IMR-90 (cell line): Measurements from ENCODE around the gene SYT8. TPM values are rescaled to one million over a fixed set of nuclear protein-coding genes. Genes with fewer than 3 reads are reported as not detected.

Source experiments
- ATAC-seq: fragments of 200-7000 bp; cut with Tn5 transposase; 2 replicates; pipeline ENCODE4 v1.9.1; 2020; ENCODE audit warnings: low read depth, mild to moderate bottlenecking, moderate library complexity
- BruUV-seq: library from RNA; stranded (reverse); fragments of 400-500 nt; replicated peaks from 2 replicates; lab custom pipeline; 2021; lab: Mats Ljungman, UMichigan
- CTCF ChIA-PET: fragments of 300-600 bp; formaldehyde crosslinking; extraction: SDS; loops from one replicate; lab custom pipeline; 2021; ENCODE audit warnings: antibody characterized with exemption; lab: Yijun Ruan, JAX
- POLR2A ChIA-PET: fragments of 300-600 bp; sonication (Branson Sonifier 250); formaldehyde crosslinking; loops from one replicate; lab custom pipeline; 2022; ENCODE audit warnings: antibody characterized with exemption; ENCODE audit not compliant: unreplicated experiment; lab: Charles Lee
- DNase-seq: peaks from one replicate; pipeline ENCODE4 v3.0.0; 2013
- H2AFZ ChIP-seq: replicated peaks from 2 replicates; pipeline ENCODE3; 2013; ENCODE audit warnings: low read length, mild to moderate bottlenecking; ENCODE audit not compliant: poor library complexity
- H2AK5ac ChIP-seq: 2 replicates; pipeline ENCODE4 v1.6.1; 2013; ENCODE audit warnings: low read depth, low read length, inconsistent platforms
- H2AK9ac ChIP-seq: replicated peaks from 2 replicates; pipeline ENCODE3; 2013; ENCODE audit warnings: mild to moderate bottlenecking, low read depth, low read length, moderate library complexity; ENCODE audit not compliant: poor library complexity
- H2BK120ac ChIP-seq: 2 replicates; pipeline ENCODE4 v1.6.1; 2013; ENCODE audit warnings: low read depth, low read length, inconsistent platforms
- H2BK15ac ChIP-seq: 3 replicates; pipeline ENCODE4 v1.6.1; 2013; ENCODE audit warnings: low read depth, low read length, inconsistent platforms
- H2BK20ac ChIP-seq: 2 replicates; pipeline ENCODE4 v1.6.1; 2013; ENCODE audit warnings: low read depth, mild to moderate bottlenecking, inconsistent platforms, low read length, moderate library complexity
- H2BK5ac ChIP-seq: 2 replicates; pipeline ENCODE4 v1.6.1; 2013; ENCODE audit warnings: mild to moderate bottlenecking, low read depth, low read length, inconsistent platforms; ENCODE audit not compliant: poor library complexity, severe bottlenecking
- H3K14ac ChIP-seq: replicated peaks from 2 replicates; pipeline ENCODE4 v1.6.1; 2013; ENCODE audit warnings: low read depth, low read length, inconsistent platforms
- H3K18ac ChIP-seq: 2 replicates; pipeline ENCODE4 v1.6.1; 2013; ENCODE audit warnings: low read depth, low read length, control low read depth
- H3K23ac ChIP-seq: 2 replicates; pipeline ENCODE4 v1.6.1; 2013; ENCODE audit warnings: low read depth, low read length, inconsistent platforms
- H3K27ac ChIP-seq: 2 replicates; pipeline ENCODE4 v1.5.1; 2013; ENCODE audit warnings: mild to moderate bottlenecking, control low read depth, low read length; ENCODE audit not compliant: insufficient read depth
- H3K27me3 ChIP-seq: 2 replicates; pipeline ENCODE4 v1.6.1; 2013; ENCODE audit warnings: low read length; ENCODE audit not compliant: control insufficient read depth, insufficient read depth
- H3K36me3 ChIP-seq: 2 replicates; pipeline ENCODE4 v1.6.1; 2013; ENCODE audit warnings: low read length, mixed read lengths; ENCODE audit not compliant: control insufficient read depth, insufficient read depth
- H3K4ac ChIP-seq: 2 replicates; pipeline ENCODE4 v1.6.1; 2013; ENCODE audit warnings: low read depth, low read length, inconsistent platforms
- H3K4me1 ChIP-seq: 2 replicates; pipeline ENCODE4 v1.6.1; 2013; ENCODE audit warnings: low read length, mixed read lengths; ENCODE audit not compliant: control insufficient read depth, insufficient read depth
- H3K4me2 ChIP-seq: 2 replicates; pipeline ENCODE4 v1.6.1; 2013; ENCODE audit warnings: low read depth, mild to moderate bottlenecking, control low read depth, low read length, moderate library complexity
- H3K4me3 ChIP-seq: 2 replicates; pipeline ENCODE4 v1.5.1; 2013; ENCODE audit warnings: low read depth, mild to moderate bottlenecking, control low read depth, low read length, moderate library complexity; ENCODE audit not compliant: insufficient read depth
- H3K56ac ChIP-seq: 2 replicates; pipeline ENCODE4 v1.6.1; 2013; ENCODE audit warnings: low read length, inconsistent platforms; ENCODE audit not compliant: insufficient read depth; ENCODE audit errors: extremely low read depth
- H3K79me1 ChIP-seq, 2 experiments: 2 replicates each; pipeline ENCODE4 v1.6.1; 2013; ENCODE audit warnings: low read length in 2 of 2, inconsistent platforms in 1 of 2, low read depth in 1 of 2
- H3K9ac ChIP-seq: 2 replicates; pipeline ENCODE4 v1.6.1; 2013; ENCODE audit warnings: low read depth, low read length, control low read depth
- H3K9me1 ChIP-seq: 2 replicates; pipeline ENCODE4 v1.6.1; 2013; ENCODE audit warnings: low read length, inconsistent platforms; ENCODE audit not compliant: insufficient read depth
- H3K9me3 ChIP-seq: 2 replicates; pipeline ENCODE4 v1.6.1; 2013; ENCODE audit warnings: low read length; ENCODE audit not compliant: control insufficient read depth, insufficient read depth
- H4K20me1 ChIP-seq: 2 replicates; pipeline ENCODE4 v1.6.1; 2013; ENCODE audit warnings: low read length, inconsistent platforms; ENCODE audit not compliant: insufficient read depth
- H4K5ac ChIP-seq: 2 replicates; pipeline ENCODE4 v1.6.1; 2013; ENCODE audit warnings: mild to moderate bottlenecking, low read depth, low read length, control low read depth
- H4K8ac ChIP-seq, 2 experiments: 2 replicates each; pipeline ENCODE4 v1.6.1; 2013; ENCODE audit warnings: low read depth in 2 of 2, low read length in 2 of 2, control low read depth in 1 of 2, inconsistent platforms in 1 of 2
- H4K91ac ChIP-seq: 2 replicates; pipeline ENCODE4 v1.6.1; 2013; ENCODE audit warnings: low read depth, low read length, inconsistent platforms; ENCODE audit not compliant: insufficient read depth
- BHLHE40 ChIP-seq: fragments of 150-350 bp; IDR thresholded peaks from 2 replicates; pipeline ENCODE4 v1.6.1; 2016; ENCODE audit warnings: mild to moderate bottlenecking, low read depth, low read length
- CEBPB ChIP-seq: IDR thresholded peaks from 2 replicates; pipeline ENCODE4 v1.6.1; 2012; ENCODE audit warnings: low read depth, low read length, improper control_type of control experiment
- CHD1 ChIP-seq: IDR thresholded peaks from 2 replicates; pipeline ENCODE4 v1.6.1; 2012; ENCODE audit warnings: low read depth, low read length, improper control_type of control experiment
- CTCF ChIP-seq: conservative IDR thresholded peaks from 2 replicates; pipeline ENCODE4 v1.5.1; 2012; ENCODE audit warnings: mild to moderate bottlenecking, low read depth, low read length, improper control_type of control experiment
- ELK1 ChIP-seq: fragments of 150-350 bp; IDR thresholded peaks from 2 replicates; pipeline ENCODE4 v1.6.1; 2016; ENCODE audit warnings: low read depth, mild to moderate bottlenecking, low read length, moderate library complexity, borderline replicate concordance
- FOS ChIP-seq: fragments of 150-350 bp; IDR thresholded peaks from 2 replicates; pipeline ENCODE4 v1.6.1; 2016; ENCODE audit warnings: low read depth, low read length
- MAFK ChIP-seq: IDR thresholded peaks from 2 replicates; pipeline ENCODE4 v1.6.1; 2012; ENCODE audit warnings: low read depth, low read length, improper control_type of control experiment
- MAZ ChIP-seq: IDR thresholded peaks from 2 replicates; pipeline ENCODE4 v1.6.1; 2012; ENCODE audit warnings: low read depth, mild to moderate bottlenecking, low read length, improper control_type of control experiment, moderate library complexity, borderline replicate concordance
- MXI1 ChIP-seq: IDR thresholded peaks from 2 replicates; pipeline ENCODE4 v1.6.1; 2012; ENCODE audit warnings: low read depth, mild to moderate bottlenecking, low read length, moderate library complexity, borderline replicate concordance
- NFE2L2 ChIP-seq: fragments of 150-350 bp; IDR thresholded peaks from 2 replicates; pipeline ENCODE4 v1.6.1; 2016; ENCODE audit warnings: low read depth, mild to moderate bottlenecking, low read length
- POLR2A ChIP-seq: IDR thresholded peaks from 2 replicates; pipeline ENCODE4 v1.6.1; 2012; ENCODE audit warnings: mild to moderate bottlenecking, low read depth, low read length
- RAD21 ChIP-seq: IDR thresholded peaks from 2 replicates; pipeline ENCODE4 v1.6.1; 2012; ENCODE audit warnings: low read length, improper control_type of control experiment
- RCOR1 ChIP-seq: IDR thresholded peaks from 2 replicates; pipeline ENCODE4 v1.6.1; 2012; ENCODE audit warnings: mild to moderate bottlenecking, low read length, improper control_type of control experiment; ENCODE audit not compliant: insufficient replicate concordance
- RFX5 ChIP-seq: IDR thresholded peaks from 2 replicates; pipeline ENCODE4 v1.8.0; 2012; ENCODE audit warnings: low read depth, mild to moderate bottlenecking, low read length, moderate library complexity
- SMC3 ChIP-seq: fragments of 150-350 bp; IDR thresholded peaks from 2 replicates; pipeline ENCODE4 v1.6.1; 2016; ENCODE audit warnings: low read depth, mild to moderate bottlenecking, antibody characterized with exemption, low read length, moderate library complexity
- WGBS, 2 experiments: methylation state at CpG; one replicate each; pipeline versions ENCODE4 v1.1.5 to v1.1.7; 2013; ENCODE audit warnings: missing lambda C conversion rate in 2 of 2; ENCODE audit not compliant: insufficient read length in 1 of 2; ENCODE audit errors: extremely low coverage in 2 of 2; 5-methylcytosine and 5-hydroxymethylcytosine counted together
- dilution Hi-C: fragments of 300-500 bp; cut with HindIII; formaldehyde crosslinking; loops from one replicate; pipeline ENCODE4 v1.14.3; 2018; ENCODE audit warnings: low sequenced_read_pairs; ENCODE audit not compliant: unreplicated experiment
- in situ Hi-C: fragments of 300-500 bp; cut with MboI; formaldehyde crosslinking; loops from 3 replicates; pipeline ENCODE4 v1.14.3; 2019; ENCODE audit warnings: low sequenced_read_pairs, inconsistent platforms, mixed read lengths
- intact Hi-C: fragments of 100-400 bp; cut with micrococcal nuclease; formaldehyde crosslinking; loops from 2 replicates; pipeline ENCODE4 v1.10.0; 2022
- polyA plus RNA-seq, 3 experiments: library from polyadenylated mRNA; depleted of rRNA; stranded (reverse); fragments of >200 nt; gene quantifications; 2 replicates each; pipeline ENCODE4 v1.2.3, GENCODE V29; 2012; ENCODE audit warnings: low replicate concordance in 1 of 3
- total RNA-seq: library from RNA; depleted of rRNA; stranded (reverse); fragments of >200 nt; gene quantifications from 2 replicates; pipeline ENCODE4 v1.2.3, GENCODE V29; 2012

SYT8 gene
- total and polyA plus RNA-seq, 2 of the 4 experiments (the other 2 are of a cell fraction), result not detected

- H3K27me3 ChIP-seq, result peaks cover 21% of the 10 kb centered on the region; the same call in 1 of the 2 replicates
- no peak overlapping the region for H4K5ac ChIP-seq
- CTCF ChIA-PET, result no interaction called here
- H3K14ac ChIP-seq, result no peak overlapping the region
- no peak overlapping the region for H2BK120ac ChIP-seq
- dilution Hi-C loops, result no loop called here
- H3K27ac ChIP-seq, result no peak overlapping the region
- H3K36me3 ChIP-seq, result no peaks in the 10 kb centered on the region
- H3K4me1 ChIP-seq, result peaks cover 3% of the 10 kb centered on the region; the same call in 1 of the 2 replicates
- BruUV-seq, result no TSS peak
- intact Hi-C loops, result no loop called here
- POLR2A ChIA-PET, result no interaction called here
- no peak overlapping the region for H2AK5ac ChIP-seq
- H3K4ac ChIP-seq, result no peak overlapping the region
- in situ Hi-C loops, result no loop called here
- H3K56ac ChIP-seq, result no peak overlapping the region
- no peak overlapping the region for H2AK9ac ChIP-seq
- no peaks in the 10 kb centered on the region for H4K20me1 ChIP-seq
- peak; percentile 24 for DNase-seq
- H3K79me1 ChIP-seq, result no peaks in the 10 kb centered on the region
- no peak overlapping the region for H2BK15ac ChIP-seq
- H4K91ac ChIP-seq, result no peak overlapping the region
- H2BK20ac ChIP-seq, result no peak overlapping the region
- H2BK5ac ChIP-seq, result no peak overlapping the region
- no peak overlapping the region for H3K4me2 ChIP-seq
- H3K9me3 ChIP-seq, result no peaks in the 10 kb centered on the region
- no peak overlapping the region for H3K23ac ChIP-seq
- no peak overlapping the region for H3K9ac ChIP-seq
- H2AFZ ChIP-seq, result peak overlapping the region; percentile 51
- H3K9me1 ChIP-seq, result no peaks in the 10 kb centered on the region
- no peak overlapping the region for H4K8ac ChIP-seq
- WGBS, 2 experiments, result 13% methylated on average over 1 of the region's 11 CpGs; no CpG with 5 or more reads in 1 of the 2 experiments
- H3K18ac ChIP-seq, result no peak overlapping the region
- H3K4me3 ChIP-seq, result no peak overlapping the region
- peak; percentile 27; the same call in 1 of the 2 replicates for ATAC-seq
- TF ChIP-seq ELK1 (no peak), MAFK (no peak), BHLHE40 (no peak), NFE2L2 (no peak), MAZ (no peak), RAD21 (no peak), RFX5 (no peak), RCOR1 (no peak), FOS (no peak), SMC3 (no peak), CEBPB (no peak), CHD1 (no peak), POLR2A (no peak), MXI1 (no peak), CTCF (no peak)
Observed at GRCh38 chr11:1873048-1873812, 38.4 kb downstream of the SYT8 start.
